HEK293 (cell line): ENCODE measurements around the gene MAP2K6.

Experiments
- YY1 ChIP-seq: fragments of 450-650 bp; formaldehyde crosslinking; IDR thresholded peaks from 2 replicates; pipeline ENCODE4 v1.5.1; 2018; ENCODE audit warnings: missing biosample characterization, missing genetic modification characterization
- ZBTB1 ChIP-seq: fragments of 450-650 bp; formaldehyde crosslinking; IDR thresholded peaks from 2 replicates; pipeline ENCODE4 v1.5.1; 2016; ENCODE audit warnings: missing biosample characterization, missing genetic modification characterization
- ZFP69B ChIP-seq: fragments of 450-650 bp; formaldehyde crosslinking; IDR thresholded peaks from 2 replicates; pipeline ENCODE4 v1.5.1; 2016; ENCODE audit warnings: missing biosample characterization, missing genetic modification characterization
- ZNF140 ChIP-seq: fragments of 450-650 bp; formaldehyde crosslinking; IDR thresholded peaks from 2 replicates; pipeline ENCODE4 v1.5.1; 2016; ENCODE audit warnings: missing biosample characterization, missing genetic modification characterization
- TF ChIP-seq, protein P1 (sequence below): fragments of 450-650 bp; formaldehyde crosslinking; IDR thresholded peaks from 2 replicates; pipeline ENCODE4 v1.5.1; 2016; ENCODE audit warnings: missing biosample characterization, missing genetic modification characterization
- TF ChIP-seq, protein P2 (sequence below): fragments of 450-650 bp; formaldehyde crosslinking; optimal IDR thresholded peaks from 2 replicates; pipeline ENCODE3; 2016; ENCODE audit warnings: missing biosample characterization, mild to moderate bottlenecking, missing genetic modification characterization
- TF ChIP-seq, protein P3 (sequence below): fragments of 450-650 bp; formaldehyde crosslinking; IDR thresholded peaks from 2 replicates; pipeline ENCODE4 v1.5.1; 2016; ENCODE audit warnings: missing biosample characterization, missing genetic modification characterization
- TF ChIP-seq, protein P4 (sequence below): fragments of 450-650 bp; formaldehyde crosslinking; IDR thresholded peaks from 2 replicates; pipeline ENCODE4 v1.5.1; 2016; ENCODE audit warnings: missing biosample characterization, missing genetic modification characterization
- TF ChIP-seq, protein P5 (sequence below): sonication (generic); formaldehyde crosslinking; IDR thresholded peaks from 2 replicates; pipeline ENCODE4 v1.8.1; 2022; ENCODE audit warnings: mild to moderate bottlenecking, moderate library complexity, missing genetic modification reagents
- TF ChIP-seq, protein P6 (sequence below): fragments of 450-650 bp; formaldehyde crosslinking; IDR thresholded peaks from 2 replicates; pipeline ENCODE4 v1.5.1; 2016; ENCODE audit warnings: missing biosample characterization, missing genetic modification characterization

DNA sequence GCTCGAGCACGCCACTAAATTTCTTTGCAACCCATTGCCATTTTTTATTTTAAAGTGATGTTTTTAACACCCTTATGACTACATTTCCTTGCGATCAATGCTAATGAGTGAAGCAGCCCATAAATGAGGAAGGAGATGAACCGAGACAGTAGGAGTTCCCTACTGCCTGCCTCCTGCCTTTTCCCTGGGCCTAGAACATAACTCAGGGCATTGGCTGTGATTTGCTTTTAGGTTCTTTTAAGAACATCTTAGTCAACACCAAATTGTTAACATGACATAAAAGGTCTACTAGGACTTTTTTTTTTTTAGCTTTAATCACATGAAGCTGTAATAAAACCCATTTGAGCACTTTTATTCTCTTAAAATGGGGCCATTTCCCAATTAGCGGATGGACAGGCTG lies 81.3 kb downstream of the MAP2K6 start:
- TF ChIP-seq, protein P1, sequence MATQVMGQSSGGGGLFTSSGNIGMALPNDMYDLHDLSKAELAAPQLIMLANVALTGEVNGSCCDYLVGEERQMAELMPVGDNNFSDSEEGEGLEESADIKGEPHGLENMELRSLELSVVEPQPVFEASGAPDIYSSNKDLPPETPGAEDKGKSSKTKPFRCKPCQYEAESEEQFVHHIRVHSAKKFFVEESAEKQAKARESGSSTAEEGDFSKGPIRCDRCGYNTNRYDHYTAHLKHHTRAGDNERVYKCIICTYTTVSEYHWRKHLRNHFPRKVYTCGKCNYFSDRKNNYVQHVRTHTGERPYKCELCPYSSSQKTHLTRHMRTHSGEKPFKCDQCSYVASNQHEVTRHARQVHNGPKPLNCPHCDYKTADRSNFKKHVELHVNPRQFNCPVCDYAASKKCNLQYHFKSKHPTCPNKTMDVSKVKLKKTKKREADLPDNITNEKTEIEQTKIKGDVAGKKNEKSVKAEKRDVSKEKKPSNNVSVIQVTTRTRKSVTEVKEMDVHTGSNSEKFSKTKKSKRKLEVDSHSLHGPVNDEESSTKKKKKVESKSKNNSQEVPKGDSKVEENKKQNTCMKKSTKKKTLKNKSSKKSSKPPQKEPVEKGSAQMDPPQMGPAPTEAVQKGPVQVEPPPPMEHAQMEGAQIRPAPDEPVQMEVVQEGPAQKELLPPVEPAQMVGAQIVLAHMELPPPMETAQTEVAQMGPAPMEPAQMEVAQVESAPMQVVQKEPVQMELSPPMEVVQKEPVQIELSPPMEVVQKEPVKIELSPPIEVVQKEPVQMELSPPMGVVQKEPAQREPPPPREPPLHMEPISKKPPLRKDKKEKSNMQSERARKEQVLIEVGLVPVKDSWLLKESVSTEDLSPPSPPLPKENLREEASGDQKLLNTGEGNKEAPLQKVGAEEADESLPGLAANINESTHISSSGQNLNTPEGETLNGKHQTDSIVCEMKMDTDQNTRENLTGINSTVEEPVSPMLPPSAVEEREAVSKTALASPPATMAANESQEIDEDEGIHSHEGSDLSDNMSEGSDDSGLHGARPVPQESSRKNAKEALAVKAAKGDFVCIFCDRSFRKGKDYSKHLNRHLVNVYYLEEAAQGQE, result no peak
- TF ChIP-seq, protein P2, sequence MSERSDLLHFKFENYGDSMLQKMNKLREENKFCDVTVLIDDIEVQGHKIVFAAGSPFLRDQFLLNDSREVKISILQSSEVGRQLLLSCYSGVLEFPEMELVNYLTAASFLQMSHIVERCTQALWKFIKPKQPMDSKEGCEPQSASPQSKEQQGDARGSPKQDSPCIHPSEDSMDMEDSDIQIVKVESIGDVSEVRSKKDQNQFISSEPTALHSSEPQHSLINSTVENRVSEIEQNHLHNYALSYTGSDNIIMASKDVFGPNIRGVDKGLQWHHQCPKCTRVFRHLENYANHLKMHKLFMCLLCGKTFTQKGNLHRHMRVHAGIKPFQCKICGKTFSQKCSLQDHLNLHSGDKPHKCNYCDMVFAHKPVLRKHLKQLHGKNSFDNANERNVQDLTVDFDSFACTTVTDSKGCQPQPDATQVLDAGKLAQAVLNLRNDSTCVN (tag by site-specific recombination), result no peak
- TF ChIP-seq, protein P3, sequence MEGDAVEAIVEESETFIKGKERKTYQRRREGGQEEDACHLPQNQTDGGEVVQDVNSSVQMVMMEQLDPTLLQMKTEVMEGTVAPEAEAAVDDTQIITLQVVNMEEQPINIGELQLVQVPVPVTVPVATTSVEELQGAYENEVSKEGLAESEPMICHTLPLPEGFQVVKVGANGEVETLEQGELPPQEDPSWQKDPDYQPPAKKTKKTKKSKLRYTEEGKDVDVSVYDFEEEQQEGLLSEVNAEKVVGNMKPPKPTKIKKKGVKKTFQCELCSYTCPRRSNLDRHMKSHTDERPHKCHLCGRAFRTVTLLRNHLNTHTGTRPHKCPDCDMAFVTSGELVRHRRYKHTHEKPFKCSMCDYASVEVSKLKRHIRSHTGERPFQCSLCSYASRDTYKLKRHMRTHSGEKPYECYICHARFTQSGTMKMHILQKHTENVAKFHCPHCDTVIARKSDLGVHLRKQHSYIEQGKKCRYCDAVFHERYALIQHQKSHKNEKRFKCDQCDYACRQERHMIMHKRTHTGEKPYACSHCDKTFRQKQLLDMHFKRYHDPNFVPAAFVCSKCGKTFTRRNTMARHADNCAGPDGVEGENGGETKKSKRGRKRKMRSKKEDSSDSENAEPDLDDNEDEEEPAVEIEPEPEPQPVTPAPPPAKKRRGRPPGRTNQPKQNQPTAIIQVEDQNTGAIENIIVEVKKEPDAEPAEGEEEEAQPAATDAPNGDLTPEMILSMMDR, result no peak
- TF ChIP-seq ZFP69B (tag by site-specific recombination) (no peak), ZNF140 (no peak), ZBTB1 (tag by site-specific recombination) (no peak), YY1 (tag by site-specific recombination) (no peak)
- TF ChIP-seq, protein P4, sequence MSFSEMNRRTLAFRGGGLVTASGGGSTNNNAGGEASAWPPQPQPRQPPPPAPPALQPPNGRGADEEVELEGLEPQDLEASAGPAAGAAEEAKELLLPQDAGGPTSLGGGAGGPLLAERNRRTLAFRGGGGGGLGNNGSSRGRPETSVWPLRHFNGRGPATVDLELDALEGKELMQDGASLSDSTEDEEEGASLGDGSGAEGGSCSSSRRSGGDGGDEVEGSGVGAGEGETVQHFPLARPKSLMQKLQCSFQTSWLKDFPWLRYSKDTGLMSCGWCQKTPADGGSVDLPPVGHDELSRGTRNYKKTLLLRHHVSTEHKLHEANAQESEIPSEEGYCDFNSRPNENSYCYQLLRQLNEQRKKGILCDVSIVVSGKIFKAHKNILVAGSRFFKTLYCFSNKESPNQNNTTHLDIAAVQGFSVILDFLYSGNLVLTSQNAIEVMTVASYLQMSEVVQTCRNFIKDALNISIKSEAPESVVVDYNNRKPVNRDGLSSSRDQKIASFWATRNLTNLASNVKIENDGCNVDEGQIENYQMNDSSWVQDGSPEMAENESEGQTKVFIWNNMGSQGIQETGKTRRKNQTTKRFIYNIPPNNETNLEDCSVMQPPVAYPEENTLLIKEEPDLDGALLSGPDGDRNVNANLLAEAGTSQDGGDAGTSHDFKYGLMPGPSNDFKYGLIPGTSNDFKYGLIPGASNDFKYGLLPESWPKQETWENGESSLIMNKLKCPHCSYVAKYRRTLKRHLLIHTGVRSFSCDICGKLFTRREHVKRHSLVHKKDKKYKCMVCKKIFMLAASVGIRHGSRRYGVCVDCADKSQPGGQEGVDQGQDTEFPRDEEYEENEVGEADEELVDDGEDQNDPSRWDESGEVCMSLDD, result no peak
- TF ChIP-seq, protein P5, sequence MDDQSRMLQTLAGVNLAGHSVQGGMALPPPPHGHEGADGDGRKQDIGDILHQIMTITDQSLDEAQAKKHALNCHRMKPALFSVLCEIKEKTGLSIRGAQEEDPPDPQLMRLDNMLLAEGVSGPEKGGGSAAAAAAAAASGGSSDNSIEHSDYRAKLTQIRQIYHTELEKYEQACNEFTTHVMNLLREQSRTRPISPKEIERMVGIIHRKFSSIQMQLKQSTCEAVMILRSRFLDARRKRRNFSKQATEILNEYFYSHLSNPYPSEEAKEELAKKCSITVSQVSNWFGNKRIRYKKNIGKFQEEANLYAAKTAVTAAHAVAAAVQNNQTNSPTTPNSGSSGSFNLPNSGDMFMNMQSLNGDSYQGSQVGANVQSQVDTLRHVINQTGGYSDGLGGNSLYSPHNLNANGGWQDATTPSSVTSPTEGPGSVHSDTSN (CRISPR knock-in tag), result no peak
- TF ChIP-seq, protein P6, sequence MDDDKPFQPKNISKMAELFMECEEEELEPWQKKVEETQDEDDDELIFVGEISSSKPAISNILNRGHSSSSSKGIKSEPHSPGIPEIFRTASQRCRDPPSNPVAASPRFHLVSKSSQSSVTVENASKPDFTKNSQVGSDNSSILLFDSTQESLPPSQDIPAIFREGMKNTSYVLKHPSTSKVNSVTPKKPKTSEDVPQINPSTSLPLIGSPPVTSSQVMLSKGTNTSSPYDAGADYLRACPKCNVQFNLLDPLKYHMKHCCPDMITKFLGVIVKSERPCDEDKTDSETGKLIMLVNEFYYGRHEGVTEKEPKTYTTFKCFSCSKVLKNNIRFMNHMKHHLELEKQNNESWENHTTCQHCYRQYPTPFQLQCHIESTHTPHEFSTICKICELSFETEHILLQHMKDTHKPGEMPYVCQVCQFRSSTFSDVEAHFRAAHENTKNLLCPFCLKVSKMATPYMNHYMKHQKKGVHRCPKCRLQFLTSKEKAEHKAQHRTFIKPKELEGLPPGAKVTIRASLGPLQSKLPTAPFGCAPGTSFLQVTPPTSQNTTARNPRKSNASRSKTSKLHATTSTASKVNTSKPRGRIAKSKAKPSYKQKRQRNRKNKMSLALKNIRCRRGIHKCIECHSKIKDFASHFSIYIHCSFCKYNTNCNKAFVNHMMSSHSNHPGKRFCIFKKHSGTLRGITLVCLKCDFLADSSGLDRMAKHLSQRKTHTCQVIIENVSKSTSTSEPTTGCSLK (tag by site-specific recombination), result no peak
